MCF 10A (cell line): ENCODE measurements around the gene SLC35A2. TPM values are rescaled to one million over a fixed set of nuclear protein-coding genes. Genes with fewer than 3 reads are reported as not detected.

ENCODE experiments used
- BruUV-seq: library from RNA; stranded (reverse); fragments of 400-500 nt; replicated peaks from 2 replicates; lab custom pipeline; 2021; lab: Mats Ljungman, UMichigan
- CTCF ChIA-PET: fragments of 300-600 bp; sonication (Branson Sonifier 250); formaldehyde crosslinking; extraction: SDS; loops from one replicate; lab custom pipeline; 2021; ENCODE audit warnings: antibody characterized with exemption, inconsistent platforms; lab: Yijun Ruan, JAX
- POLR2A ChIA-PET: fragments of 300-600, 350-650 bp; sonication (Branson Sonifier 250); formaldehyde crosslinking; extraction: SDS; loops from one replicate; lab custom pipeline; 2020; ENCODE audit warnings: antibody characterized with exemption, inconsistent platforms; lab: Yijun Ruan, JAX
- DNase-seq: peaks from one replicate; pipeline ENCODE4 v3.0.0-alpha.2; 2018; ENCODE audit not compliant: unreplicated experiment
- H3K27ac Mint-ChIP-seq: one replicate; pipeline ENCODE4 v1.8.0; 2022; ENCODE audit warnings: mild to moderate bottlenecking, low read depth, mixed read lengths; ENCODE audit not compliant: unreplicated experiment
- H3K27me3 Mint-ChIP-seq: one replicate; pipeline ENCODE4 v1.8.0; 2022; ENCODE audit warnings: mixed read lengths; ENCODE audit not compliant: insufficient read depth, unreplicated experiment
- H3K36me3 Mint-ChIP-seq: one replicate; pipeline ENCODE4 v1.8.0; 2022; ENCODE audit warnings: mild to moderate bottlenecking, moderate library complexity, mixed read lengths; ENCODE audit not compliant: insufficient read depth, unreplicated experiment
- H3K4me1 Mint-ChIP-seq: one replicate; pipeline ENCODE4 v1.8.0; 2022; ENCODE audit warnings: mixed read lengths; ENCODE audit not compliant: insufficient read depth, unreplicated experiment
- H3K4me3 Mint-ChIP-seq: one replicate; pipeline ENCODE4 v1.8.0; 2022; ENCODE audit warnings: mild to moderate bottlenecking, moderate library complexity, mixed read lengths; ENCODE audit not compliant: unreplicated experiment
- H3K9me3 Mint-ChIP-seq: one replicate; pipeline ENCODE4 v1.8.0; 2022; ENCODE audit warnings: mixed read lengths; ENCODE audit not compliant: unreplicated experiment
- intact Hi-C: fragments of 100-400 bp; cut with micrococcal nuclease; formaldehyde crosslinking; loops from 2 replicates; pipeline ENCODE4 v1.14.1; 2022
- total RNA-seq: library from RNA; stranded (reverse); gene quantifications from 2 replicates; pipeline ENCODE4 v1.2.3, GENCODE V29; 2022
- TF ChIP-seq, protein P1 (sequence below): fragments of 200-600 bp; IDR thresholded peaks from one replicate; pipeline ENCODE4 v1.8.0; 2022; ENCODE audit warnings: antibody characterized with exemption, mild to moderate bottlenecking; ENCODE audit not compliant: unreplicated experiment

Gene SLC35A2
- total RNA-seq, 1 experiment from 2014 or later, result 43.5 TPM

DNA sequence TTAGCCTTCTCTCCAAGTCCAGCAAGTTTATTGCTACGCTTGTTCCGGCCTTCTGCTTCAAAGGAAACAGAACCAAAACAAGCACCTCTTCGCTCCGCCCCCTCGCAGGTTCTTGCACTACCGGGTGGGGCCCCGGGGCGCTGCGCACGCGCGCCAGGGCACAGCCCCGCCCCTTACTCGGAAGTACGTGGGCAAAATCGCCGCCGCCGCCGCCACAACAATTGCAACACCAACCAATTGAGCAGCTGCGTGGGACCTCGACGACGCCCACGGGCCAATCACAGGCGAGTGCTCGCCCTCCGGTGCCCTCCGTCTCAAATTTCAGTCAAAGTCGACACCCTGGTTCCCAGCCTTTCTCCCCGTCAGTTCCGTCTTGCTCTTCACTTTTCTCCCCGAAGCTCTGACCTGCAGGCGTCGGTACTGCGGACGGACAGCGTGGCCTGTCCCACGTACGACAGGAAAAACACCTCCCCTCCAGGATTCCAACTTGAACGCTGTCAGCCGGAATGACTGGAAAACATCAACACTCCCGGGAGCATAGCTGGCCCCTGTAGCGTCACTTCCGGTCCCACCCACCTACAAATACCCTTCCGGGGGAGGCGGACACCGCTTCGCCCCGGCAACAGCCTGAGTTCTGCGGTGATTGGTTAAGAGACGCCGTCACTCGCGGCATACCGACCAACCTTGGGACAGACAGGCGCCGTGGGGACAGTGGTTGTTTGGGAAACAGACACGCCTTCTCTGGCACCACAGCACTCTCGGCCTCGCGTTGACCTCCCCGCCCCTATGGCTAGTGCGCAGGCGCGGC lies 46.6 kb upstream of the SLC35A2 start:
- POLR2A ChIA-PET, result interaction anchor here (0.5 to 4.3 kb wide), 27 partner anchors 9 to 384 kb away, joined by 3 to 57 read pairs (median 4); partner anchors contain the start of genes GPKOW, GRIPAP1, HDAC6 and KCND1
- H3K36me3 Mint-ChIP-seq, result peaks cover 7% of the 10 kb centered on the region
- H3K4me1 Mint-ChIP-seq, result peaks cover 5% of the 10 kb centered on the region
- peak overlapping the region; percentile 100 for H3K27ac Mint-ChIP-seq
- H3K27me3 Mint-ChIP-seq, result no peaks in the 10 kb centered on the region
- intact Hi-C loops, result loop anchor here (1.0 to 2.0 kb wide), 2 partner anchors 39 to 83 kb away; partner anchors contain the start of gene PIM2
- CTCF ChIA-PET, result interaction anchor here (0.9 to 2.1 kb wide), 4 partner anchors 11 to 85 kb away, joined by 3 to 15 read pairs (median 4); partner anchors contain the start of gene TFE3
- H3K4me3 Mint-ChIP-seq, result peak overlapping the region; percentile 94
- TSS peak; percentile 57 for BruUV-seq
- no peaks in the 10 kb centered on the region for H3K9me3 Mint-ChIP-seq
- TF ChIP-seq, protein P1, sequence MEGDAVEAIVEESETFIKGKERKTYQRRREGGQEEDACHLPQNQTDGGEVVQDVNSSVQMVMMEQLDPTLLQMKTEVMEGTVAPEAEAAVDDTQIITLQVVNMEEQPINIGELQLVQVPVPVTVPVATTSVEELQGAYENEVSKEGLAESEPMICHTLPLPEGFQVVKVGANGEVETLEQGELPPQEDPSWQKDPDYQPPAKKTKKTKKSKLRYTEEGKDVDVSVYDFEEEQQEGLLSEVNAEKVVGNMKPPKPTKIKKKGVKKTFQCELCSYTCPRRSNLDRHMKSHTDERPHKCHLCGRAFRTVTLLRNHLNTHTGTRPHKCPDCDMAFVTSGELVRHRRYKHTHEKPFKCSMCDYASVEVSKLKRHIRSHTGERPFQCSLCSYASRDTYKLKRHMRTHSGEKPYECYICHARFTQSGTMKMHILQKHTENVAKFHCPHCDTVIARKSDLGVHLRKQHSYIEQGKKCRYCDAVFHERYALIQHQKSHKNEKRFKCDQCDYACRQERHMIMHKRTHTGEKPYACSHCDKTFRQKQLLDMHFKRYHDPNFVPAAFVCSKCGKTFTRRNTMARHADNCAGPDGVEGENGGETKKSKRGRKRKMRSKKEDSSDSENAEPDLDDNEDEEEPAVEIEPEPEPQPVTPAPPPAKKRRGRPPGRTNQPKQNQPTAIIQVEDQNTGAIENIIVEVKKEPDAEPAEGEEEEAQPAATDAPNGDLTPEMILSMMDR, result no peak
- DNase-seq, result peak; percentile 94

DNA sequence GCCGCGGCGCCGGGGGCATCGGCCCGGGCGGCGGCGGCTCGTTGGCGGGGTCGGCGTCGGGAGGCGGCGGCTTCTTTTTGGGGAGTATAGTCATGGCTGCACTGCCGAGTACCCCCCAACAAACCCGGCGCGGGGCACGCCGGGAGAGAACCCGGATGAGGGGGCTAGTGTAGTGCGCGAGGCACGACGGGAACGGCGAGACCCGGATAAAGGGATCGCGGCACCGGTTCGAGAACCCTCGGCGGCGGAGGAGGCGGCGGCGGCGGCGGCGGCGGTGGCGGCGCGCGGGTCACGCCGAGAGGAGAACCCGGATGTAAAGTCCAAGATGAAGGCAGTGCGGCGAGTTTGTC lies 46.0 kb upstream of the SLC35A2 start, which contains the start of gene OTUD5:
Gene OTUD5 (minus strand): TSS at position 131 of the 350 bp plus-strand sequence. CDS start 37 bp downstream, at position 94.
- TF ChIP-seq, protein P1, result no peak
- H3K27ac Mint-ChIP-seq, result peak within 1 kb of the TSS; percentile 100
- no peaks in the 10 kb centered on the region for H3K27me3 Mint-ChIP-seq
- BruUV-seq, result no TSS peak
- intact Hi-C loops, result no loop called here
- DNase-seq, result no peak
- H3K36me3 Mint-ChIP-seq, result peaks cover 7% of the 10 kb centered on the region
- H3K4me1 Mint-ChIP-seq, result peaks cover 5% of the 10 kb centered on the region
- peak within 1 kb of the TSS; percentile 94 for H3K4me3 Mint-ChIP-seq
- H3K9me3 Mint-ChIP-seq, result no peaks in the 10 kb centered on the region
- ChIA-PET CTCF (interaction anchor here (1.4 to 2.1 kb wide), 3 partner anchors 11 to 86 kb away, joined by 3 to 15 read pairs (median 5); partner anchors contain the start of gene TFE3), POLR2A (interaction anchor here (0.6 to 4.3 kb wide), 16 partner anchors 9 to 261 kb away, joined by 3 to 57 read pairs (median 4); partner anchors contain the start of genes GRIPAP1, HDAC6, PQBP1 and SLC35A2)

DNA sequence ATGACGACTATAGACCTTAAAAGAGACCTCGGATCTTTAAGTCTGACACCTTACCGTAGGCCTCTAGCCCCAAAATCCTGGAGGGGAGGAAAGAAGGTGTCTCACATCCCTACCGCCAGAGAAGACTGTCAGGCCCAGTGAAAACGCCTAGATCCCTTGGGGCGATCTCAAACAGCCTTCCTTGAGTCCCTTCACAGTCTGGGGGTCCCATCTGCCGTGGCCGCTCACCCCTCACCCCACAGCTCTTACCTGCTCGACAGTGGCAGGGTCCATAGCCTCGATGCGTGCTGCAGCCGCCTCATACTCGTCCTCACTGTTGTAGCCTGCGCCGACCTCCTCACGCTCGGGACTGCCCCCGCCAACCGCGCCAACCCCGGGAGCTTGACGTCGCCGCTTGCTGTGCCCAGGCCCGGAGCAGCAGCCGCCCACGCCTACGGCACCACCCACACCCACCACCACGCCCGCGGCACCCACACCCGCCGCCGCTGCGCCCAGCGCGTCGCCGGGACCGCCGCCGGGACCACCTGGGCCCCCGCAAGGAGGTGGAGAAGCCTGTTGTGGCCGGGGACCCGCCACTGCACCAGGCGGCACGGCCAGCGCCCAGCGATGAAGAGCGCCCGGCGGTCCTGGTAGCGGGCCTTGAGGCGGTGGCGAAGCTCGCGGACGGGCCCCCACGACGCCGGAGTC lies 45.4 kb upstream of the SLC35A2 start:
- BruUV-seq, result no TSS peak
- intact Hi-C loops, result no loop called here
- DNase-seq, result no peak
- peaks cover 5% of the 10 kb centered on the region for H3K4me1 Mint-ChIP-seq
- H3K4me3 Mint-ChIP-seq, result peak overlapping the region; percentile 94
- no peaks in the 10 kb centered on the region for H3K9me3 Mint-ChIP-seq
- H3K27ac Mint-ChIP-seq, result peak overlapping the region; percentile 76
- H3K27me3 Mint-ChIP-seq, result no peaks in the 10 kb centered on the region
- peaks cover 7% of the 10 kb centered on the region for H3K36me3 Mint-ChIP-seq
- CTCF ChIA-PET, result interaction anchor here (0.6 to 2.5 kb wide), 4 partner anchors 11 to 84 kb away, joined by 3 to 15 read pairs (median 3); no protein-coding TSS in a partner anchor
- TF ChIP-seq, protein P1, result no peak
- POLR2A ChIA-PET, result interaction anchor here (0.6 to 4.3 kb wide), 9 partner anchors 11 to 116 kb away, joined by 3 to 57 read pairs (median 4); partner anchors contain the start of genes PQBP1, SLC35A2, TFE3 and TIMM17B
